Muscle of arm (tissue), 12 donors: Measurements from ENCODE around the gene KCNH2. TPM values are rescaled to one million over a fixed set of nuclear protein-coding genes. Genes with fewer than 3 reads are reported as not detected.

Experiments used
- DNase-seq: peaks from one replicate; pipeline ENCODE4 v3.0.0-alpha.2; 2013
- polyA plus RNA-seq, 12 donors: library from polyadenylated mRNA; unstranded; fragments of 120-200 nt; gene quantifications; one replicate each; pipeline ENCODE4 v1.2.1, GENCODE V29; 2013; ENCODE audit not compliant: insufficient read length in 12 of 12

KCNH2 gene
- polyA plus RNA-seq, 12 donors: 9.1 to 28.0 (median 14.8) TPM; not detected in 1

DNA sequence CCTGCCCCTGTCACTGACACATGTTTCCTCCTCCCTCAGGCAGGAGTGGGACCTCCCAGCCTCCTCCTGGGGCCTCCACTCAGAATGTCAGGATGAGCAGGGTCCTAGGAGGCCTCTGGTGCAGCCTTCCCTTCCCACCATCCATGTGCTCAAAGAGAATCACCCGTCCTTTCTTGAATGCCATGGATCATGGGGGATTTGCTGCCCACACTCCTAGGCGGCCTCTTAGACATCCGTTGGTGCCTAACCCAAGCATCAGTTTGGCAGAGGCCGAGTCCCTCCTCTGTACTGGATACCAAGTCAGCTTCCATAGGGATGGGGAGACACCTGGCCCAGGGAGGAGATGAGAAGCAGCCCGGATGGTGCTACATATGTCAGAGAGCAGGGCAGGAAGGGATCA lies 19.7 kb upstream of the KCNH2 start:
- DNase-seq: no peak

DNA sequence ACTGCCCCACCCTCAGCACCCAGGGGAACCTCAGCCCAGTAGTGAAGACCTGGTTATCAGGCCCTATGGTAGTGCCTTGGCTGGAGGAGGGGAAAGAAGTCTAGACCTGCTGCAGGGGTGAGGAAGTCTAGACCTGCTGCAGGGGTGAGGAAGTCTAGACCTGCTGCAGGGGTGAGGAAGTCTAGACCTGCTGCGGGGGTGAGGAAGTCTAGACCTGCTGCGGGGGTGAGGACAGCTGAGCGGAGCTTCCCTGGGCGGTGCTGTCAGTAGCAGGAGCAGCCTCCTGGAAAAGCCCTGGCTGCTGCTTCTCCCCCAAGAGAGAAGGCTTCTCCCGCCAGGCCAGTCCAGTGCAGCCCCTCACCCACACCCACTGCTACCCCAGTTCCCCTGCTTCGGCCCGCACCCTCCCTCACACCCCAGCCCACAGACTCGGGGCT lies 19.0 kb upstream of the KCNH2 start:
- DNase-seq: no peak

DNA sequence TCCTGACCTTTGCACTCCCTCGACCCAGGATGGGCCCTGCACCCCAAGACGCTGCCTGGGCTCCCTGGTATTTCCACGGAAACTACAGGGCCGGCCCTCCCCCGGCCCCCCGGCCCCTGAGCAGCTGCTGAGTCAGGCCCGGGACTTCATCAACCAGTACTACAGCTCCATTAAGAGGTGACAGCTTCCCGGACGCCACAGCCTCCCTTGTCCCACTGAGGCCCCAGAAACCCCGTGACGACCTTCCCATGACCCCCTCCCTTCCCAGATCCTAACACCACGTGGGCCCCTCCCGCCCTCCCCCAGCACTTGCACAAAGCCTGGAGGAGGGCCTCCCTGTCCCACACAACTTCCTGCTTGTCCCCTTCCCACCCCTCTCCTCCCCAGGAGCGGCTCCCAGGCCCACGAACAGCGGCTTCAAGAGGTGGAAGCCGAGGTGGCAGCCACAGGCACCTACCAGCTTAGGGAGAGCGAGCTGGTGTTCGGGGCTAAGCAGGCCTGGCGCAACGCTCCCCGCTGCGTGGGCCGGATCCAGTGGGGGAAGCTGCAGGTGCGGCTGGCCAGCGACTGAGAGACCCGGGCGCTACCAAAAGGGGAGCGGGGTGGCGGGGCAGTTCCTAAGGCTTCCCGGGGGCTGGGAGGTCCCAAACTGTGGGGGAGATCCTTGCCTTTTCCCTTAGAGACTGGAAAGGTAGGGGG lies 18.4 kb upstream of the KCNH2 start:
- no peak for DNase-seq

DNA sequence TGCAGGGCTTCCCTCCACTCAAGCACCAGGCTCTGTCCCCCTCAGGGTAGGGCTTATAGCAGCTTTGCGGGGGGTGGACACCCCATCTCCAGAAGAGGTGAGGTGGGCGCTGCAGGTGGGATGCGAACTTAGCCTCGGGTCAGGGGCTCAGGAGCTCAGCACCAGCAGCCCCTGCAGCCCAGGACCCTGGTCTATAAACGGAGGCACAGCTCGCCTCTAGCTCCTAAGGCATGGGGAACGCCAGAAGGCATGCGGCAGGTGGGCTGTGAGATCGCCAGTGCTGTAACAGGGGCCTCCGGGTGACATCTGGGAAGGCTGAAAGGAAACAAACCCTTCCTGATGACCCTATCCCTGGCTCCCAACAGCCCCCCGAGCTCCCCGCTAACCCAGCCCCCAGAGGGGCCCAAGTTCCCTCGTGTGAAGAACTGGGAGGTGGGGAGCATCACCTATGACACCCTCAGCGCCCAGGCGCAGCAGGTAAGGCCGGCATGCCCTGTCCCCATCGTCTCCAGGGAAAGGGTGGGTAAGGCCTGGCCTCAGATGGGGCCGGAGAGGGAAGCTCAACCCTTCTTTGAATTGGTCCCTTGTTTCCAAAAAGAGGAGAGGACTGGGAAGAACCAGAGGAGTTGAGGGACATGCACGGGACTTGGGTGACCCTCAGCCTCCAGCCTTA lies 16.9 kb upstream of the KCNH2 start:
- DNase-seq: no peak

DNA sequence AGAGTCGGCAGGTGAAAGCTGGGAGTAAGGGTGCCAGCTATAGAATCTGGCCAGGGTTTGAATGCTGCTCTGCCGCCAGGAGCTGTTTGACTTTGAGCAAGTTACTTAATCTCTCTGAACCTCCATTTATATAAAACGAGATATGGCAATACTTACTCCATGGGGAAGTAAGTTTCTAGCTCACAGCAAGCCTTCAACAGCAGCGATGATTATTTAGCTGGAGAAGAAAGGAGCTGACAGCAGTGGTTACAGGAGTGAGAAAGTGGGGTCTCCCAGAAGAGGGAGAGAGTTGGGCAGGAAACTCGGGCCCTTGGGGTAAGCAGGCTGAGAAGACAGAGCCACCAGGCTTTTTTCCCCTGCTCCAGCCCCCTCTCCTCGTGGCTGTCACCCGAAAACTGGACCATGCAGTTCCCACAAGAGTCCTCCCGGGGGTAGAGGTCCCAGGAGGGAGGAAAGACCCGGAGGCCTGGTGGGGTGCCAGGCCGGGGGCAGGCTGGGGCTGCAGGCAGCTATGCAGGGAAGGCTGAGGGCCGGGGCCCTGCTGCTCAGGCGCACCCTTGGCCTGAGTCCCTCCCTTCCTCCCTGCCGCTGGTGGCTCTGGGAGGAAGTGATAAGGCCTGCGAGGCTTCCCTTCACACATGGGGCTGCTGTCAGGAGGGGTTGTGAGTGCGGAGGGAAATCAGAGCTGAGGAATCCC lies 16.2 kb upstream of the KCNH2 start:
- DNase-seq: no peak

DNA sequence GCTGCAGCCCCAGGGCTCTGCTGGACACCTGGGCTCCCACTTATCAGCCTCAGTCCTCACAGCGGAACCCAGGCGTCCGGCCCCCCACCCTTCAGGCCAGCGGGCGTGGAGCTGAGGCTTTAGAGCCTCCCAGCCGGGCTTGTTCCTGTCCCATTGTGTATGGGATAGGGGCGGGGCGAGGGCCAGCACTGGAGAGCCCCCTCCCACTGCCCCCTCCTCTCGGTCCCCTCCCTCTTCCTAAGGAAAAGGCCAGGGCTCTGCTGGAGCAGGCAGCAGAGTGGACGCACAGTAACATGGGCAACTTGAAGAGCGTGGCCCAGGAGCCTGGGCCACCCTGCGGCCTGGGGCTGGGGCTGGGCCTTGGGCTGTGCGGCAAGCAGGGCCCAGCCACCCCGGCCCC lies 15.4 kb upstream of the KCNH2 start:
- no peak for DNase-seq

DNA sequence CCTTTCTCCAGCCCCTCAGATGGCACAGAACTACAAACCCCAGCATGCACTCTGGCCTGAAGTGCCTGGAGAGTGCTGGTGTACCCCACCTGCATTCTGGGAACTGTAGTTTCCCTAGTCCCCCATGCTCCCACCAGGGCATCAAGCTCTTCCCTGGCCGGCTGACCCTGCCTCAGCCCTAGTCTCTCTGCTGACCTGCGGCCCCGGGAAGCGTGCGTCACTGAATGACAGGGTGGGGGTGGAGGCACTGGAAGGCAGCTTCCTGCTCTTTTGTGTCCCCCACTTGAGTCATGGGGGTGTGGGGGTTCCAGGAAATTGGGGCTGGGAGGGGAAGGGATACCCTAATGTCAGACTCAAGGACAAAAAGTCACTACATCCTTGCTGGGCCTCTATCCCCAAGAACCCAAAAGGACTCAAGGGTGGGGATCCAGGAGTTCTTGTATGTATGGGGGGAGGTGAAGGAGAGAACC lies 14.7 kb upstream of the KCNH2 start:
- no peak for DNase-seq

DNA sequence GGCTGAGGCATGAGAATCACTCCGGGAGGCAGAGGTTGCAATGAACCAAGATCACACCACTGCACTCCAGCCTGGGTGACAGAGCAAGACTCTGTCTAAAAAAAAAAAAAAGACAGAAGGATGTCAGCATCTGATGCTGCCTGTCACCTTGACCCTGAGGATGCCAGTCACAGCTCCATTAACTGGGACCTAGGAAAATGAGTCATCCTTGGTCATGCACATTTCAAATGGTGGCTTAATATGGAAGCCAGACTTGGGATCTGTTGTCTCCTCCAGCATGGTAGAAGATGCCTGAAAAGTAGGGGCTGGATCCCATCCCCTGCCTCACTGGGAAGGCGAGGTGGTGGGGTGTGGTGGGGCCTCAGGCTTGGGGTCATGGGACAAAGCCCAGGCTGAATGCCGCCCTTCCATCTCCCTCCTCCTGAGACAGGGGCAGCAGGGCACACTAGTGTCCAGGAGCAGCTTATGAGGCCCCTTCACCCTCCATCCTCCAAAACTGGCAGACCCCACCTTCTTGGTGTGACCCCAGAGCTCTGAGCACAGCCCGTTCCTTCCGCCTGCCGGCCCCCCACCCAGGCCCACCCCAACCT lies 14.0 kb upstream of the KCNH2 start:
- no peak for DNase-seq

DNA sequence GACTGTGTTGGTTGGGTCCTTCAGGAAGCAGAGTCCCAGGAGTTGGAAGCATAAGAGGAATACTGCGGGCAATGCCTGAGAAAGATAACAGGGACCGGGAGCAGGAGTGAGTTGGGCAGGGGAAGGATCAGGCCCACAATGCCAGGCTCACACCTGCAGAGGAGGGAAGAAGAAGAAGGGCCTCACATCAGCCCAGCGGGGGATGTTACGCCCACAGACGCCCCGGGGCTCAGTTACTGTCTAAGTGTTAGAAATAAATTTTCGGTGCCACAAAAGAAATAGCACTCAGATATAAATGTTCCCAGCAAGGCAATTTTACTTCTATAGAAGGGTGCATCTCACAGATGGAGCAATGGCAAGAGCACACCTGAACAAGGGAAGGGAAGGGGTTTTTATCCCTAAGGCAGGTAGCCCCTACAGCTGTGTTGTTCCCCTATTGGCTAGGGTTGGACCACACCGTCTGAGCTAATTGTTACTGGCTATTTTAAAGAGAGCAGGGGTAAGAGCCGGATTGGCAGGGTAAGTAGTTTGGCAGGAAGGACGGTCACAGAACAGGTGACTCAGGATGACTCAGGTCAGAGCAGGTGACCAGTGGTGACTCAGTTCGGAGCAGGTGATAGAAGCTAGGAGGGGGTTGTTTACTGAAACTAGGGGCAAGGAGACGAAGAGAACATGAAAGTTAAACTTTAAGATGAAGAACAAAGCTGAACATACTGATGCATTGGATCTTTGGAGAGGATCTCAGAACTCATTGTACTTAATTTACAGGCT lies 12.5 kb upstream of the KCNH2 start, which contains the start of gene NOS3:
TSS of gene NOS3 (plus strand) at position 602 of the 771 bp plus-strand sequence. CDS start 2,787 bp downstream, outside the sequence.
- DNase-seq: no peak

DNA sequence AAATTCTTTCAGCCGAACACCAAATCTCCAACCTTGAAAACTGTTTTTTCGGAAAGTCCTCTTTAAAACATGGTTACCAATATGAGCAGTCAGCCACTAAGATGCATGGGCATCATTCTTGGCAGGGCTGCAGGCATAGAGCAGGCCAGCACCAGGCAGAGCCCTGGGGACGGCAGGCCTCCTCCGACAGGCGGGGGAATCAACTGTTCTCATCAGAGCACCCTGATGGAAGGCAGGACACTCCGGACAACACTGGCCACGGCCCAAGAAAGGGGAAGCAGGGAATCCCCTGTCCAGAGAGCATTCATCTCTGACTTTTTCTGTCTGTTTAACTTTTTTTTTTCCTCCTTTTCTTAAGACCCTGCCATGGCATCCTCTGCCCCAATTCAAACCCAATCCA lies 11.3 kb upstream of the KCNH2 start:
- DNase-seq: no peak

DNA sequence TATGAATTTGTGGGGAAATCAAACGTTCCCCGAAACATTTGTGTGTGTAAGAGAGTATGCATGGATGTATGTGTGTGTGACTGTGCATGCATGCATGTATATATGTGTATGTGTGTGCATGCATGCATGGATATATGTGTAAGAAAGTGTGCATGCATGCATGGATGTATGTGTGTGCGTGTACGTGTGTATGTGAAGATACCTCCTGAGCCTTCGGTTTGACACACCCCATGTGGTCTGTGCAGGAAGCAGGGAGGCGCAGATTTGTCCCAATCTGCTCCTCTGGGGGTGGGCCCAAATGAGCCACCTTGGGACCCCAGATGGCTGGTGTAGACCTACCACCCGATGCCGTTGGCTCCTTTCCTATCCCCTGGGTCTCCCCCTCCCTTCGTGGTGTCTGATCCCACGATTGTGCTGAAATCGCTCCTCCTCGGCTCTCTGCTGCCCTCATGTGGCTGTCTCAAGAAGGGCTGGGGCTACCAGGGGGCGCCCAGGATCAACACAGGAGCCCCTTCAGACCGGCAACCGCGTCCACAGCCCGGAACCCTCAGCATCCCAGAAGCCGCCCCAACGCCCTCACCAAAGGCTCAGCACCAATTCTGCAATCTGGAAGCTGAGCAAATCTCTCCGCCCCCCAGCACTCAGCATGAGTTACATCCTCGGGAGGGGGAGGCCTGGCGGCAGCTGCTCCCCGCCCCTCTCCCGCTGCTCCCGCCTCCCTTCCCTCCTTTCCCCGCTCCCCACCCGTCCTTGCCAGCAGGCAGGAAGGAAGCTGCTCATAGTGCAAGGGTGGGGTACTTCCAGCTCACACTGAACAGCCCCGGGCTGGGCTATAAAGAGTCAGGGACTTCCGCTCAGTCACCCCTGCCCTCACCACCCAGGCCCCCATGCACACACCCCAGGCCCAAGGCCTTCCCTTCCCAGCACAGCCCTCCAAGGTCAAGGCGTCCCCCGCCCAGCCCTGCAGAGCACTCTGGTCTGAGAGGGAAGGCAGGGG lies 10.4 kb upstream of the KCNH2 start:
- peak; percentile 66 for DNase-seq

DNA sequence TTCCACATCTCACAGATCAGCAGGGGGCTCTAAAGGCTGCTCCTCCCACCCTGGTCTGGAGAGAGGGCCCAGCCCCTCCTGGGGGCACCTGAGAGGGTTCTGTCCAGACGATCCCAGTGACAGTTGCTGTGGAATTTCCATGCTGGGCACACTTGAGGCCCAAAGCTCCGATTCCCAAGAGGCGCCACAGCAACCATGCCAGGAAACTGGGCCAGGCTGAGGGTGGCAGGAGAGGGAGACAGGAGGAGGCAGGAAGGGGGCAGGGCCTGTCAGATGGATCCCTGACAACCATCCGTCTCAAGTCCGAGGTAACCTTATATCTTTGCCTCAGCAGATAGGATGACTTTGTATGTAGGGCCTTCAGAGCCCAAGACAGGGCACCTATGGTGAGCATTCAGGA lies 8.4 kb upstream of the KCNH2 start:
- no peak for DNase-seq

DNA sequence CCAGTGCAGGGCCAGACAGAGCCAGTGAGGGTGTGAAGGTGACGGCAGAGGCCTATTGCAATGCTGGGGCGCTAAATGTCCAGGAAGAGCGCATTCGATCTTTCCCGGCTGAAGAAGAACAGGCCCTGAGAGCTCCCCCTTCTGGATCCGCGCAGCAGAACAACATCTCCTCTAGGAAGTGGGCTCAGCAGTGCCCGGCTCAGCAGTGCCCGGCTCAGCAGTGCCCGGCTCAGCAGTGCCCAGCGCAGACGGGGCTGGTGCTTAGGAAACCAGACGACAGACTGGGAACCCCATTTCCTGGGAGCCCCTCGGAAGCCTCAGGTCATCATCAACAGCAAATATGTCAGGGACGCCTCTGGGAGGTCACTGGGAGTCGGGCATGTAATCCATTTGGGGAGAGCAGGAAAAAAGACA lies 8.0 kb upstream of the KCNH2 start:
- no peak for DNase-seq

DNA sequence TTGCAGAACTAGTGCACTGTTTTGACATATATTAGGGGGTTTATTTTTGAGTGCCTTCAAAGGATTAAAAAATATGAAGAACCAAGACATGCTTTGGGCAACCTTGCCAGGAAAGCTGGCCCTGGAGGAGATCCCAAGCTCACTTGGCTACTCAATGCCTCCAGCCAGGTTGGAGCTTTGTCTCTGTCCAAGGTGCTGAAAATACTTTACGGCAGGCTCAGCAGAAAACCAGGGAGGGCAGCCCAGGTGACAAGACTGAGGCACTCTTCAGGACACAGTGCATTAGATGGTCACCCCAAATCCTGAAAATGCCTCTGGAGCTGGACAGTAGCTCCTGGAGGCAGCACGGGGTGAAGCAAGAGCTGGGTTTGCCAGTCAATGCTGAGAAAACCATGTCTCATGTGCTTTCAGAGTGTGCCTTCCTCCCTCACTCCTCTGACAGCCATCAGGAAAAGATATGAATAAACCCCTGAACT lies 5.8 kb upstream of the KCNH2 start:
- DNase-seq: peak; percentile 64

DNA sequence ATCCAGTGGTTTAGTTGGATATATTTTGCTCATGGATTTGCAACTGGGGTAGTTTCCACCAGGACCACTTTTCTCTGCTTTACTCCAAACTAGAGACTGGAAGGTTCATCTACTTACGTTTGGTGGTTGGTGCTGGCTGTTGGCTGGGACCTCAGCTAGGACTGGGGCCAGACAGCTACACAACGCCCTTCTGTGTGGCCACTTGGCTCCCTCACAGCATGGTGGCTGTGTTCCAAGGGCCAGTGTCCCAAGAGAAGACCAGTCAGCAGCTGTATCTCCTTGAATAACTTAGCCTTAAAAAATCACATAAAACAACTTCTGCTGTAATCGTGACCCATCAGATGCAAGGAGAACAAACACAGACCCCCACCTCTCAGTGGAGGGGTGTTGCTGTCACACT lies 4.2 kb upstream of the KCNH2 start:
- no peak for DNase-seq

DNA sequence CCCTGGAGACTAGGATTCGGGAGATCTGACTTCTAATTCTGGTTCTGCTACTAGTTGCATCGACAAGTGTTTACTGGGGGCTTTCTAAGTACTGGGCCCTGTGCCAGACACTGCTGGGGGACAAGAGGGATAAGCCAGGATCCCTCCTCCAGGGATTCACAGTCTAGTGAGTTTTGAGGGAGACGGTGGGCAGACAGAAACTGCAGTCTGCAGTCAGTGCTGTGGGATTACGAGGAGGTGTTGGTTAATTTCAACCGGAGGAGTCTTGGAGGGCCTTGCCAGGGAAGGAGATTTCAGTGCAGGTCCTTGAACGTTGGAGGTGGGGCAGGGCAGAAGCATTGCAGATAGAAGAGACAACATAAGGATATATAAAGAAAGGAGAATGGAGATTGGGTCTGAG lies 3.5 kb upstream of the KCNH2 start:
- DNase-seq: no peak

DNA sequence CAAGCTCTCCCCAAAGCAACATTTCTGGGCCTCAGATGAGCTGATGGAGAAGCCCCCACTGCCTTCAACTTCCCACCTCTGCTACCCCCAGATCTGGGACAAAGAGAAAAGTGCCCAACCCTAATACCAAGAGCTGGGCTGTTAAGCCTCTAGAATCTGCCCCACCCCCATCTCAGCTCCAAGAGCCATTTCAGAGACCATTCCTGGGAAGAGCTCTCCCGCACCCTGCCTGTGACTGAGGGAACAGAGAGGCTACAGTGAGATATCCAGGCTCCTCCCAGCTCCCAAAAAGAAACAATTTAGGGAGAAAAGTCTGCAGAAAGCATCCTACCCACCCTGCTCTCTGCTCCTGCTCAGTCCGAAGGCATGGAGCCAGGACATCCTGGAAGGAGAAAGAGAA lies 2.5 kb upstream of the KCNH2 start:
- no peak for DNase-seq

DNA sequence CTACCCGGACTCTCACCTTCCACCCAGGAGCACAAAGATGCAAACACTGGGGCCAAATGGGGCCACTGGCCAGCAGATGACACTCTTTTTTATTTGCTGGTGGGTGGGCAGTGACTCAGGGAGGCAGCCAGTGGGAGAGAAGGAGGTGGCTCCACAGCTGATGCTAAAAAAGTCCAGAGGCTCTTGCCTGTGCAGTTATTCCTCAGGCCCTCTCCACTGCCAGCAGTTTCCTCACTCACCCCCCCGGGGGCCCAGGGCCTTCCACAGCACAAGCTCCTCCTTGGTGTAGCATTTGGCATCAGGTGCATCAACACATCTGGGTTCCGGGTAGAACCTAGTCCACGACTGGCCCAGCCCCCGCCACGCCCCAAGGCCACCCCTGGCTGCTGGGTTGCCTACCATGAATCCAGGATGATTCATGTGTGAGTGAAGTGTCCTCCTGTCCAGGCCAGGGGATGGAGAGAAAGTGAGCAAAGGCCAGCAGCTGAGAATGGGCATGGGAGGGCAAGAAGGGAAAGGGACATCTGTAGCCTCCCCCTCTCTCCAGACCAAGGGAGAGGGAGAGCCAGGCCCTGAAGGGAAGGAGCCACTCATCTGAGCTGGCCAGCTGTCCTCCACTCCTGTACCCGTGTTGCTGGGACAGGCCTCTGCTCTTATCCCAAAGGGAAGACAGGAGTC lies 1.7 kb upstream of the KCNH2 start:
- no peak for DNase-seq

DNA sequence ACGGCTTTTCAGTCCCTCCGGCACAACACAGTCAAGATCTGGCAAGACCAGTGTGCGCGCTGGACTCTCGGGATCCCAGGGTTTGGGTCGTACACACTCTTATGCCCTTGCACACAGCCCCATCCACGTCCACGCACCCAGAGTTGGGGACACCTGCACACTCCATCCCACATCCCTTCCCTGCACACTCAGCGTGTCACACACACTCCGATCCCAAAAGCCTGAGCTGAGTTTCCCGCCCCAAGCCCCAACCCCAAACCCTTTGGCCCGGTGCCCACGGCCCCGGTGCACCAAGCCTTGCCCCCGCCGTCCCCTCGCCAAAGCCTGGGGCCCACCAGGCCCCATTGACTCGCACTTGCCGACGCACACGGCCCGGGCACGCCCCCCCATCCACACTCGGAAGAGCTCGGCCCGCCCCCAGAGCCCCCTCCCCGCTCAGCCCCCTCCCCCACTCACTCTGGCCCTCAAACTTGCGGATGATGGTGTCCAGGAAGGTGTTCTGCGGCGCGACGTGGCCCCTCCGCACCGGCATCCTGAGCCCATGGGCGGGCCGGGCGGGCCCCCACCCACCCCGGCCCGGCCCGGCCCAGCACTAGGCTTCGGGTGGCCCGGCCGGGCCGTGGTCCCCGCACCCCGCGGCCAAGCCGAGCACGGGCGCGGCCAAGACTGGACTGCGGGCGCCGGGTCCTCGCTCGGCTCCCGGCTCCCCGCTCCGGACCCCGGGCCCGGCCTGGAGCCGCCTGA lies 567 bp downstream of the KCNH2 start:
- DNase-seq: no peak
